HG03439 (cell line): ENCODE measurements around the gene IL4.

Experiments
- ATAC-seq: cut with Tn5 transposase; IDR thresholded peaks from one replicate; pipeline ENCODE4 v1.9.1; 2021; ENCODE audit warnings: mild to moderate bottlenecking, moderate library complexity; ENCODE audit not compliant: unreplicated experiment

The IL4 gene

DNA sequence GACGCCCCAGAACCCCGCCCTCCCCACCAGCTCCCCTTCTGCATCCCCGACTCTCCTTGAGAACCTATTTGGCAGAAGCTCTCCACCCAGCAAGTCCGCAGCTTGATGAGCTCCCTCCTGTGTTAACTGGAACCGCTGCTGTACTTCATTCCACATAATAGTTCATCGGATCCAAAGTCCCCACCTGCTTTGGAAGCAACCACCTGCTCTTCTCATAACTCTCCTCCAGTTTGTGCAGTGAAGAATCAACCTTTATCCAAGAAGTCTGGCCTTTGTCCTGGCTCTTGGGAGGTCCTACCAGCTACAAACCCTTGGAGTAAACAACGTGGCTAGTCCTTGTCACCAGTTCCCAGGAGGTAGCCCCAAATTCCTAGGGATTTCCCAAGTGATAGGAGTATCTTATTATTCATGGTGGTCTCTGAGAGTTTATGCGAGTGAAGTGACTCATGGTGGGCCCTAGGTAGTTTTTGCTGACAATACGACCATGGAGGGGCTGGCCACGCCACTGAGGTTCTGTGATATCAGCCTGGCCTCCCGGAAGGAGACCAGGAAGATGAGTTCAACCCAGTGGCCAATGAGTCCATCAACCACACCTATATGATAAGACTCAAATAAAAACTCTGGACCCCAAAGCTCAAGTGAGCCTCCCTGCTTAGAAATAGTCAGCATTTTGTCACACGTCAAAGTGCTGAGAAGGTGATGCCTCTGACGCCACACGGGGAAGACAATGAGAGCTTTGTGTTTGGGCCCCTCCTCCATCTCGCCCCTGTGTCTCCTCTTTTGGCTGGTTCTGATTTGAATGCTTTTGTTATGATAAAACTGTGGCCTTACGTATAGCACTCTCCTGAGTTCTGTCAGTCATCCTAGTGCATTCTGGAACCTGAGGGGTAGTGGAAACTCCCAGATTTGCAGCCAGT, 3.6 kb upstream of the IL4 start:
- no peak for ATAC-seq

DNA sequence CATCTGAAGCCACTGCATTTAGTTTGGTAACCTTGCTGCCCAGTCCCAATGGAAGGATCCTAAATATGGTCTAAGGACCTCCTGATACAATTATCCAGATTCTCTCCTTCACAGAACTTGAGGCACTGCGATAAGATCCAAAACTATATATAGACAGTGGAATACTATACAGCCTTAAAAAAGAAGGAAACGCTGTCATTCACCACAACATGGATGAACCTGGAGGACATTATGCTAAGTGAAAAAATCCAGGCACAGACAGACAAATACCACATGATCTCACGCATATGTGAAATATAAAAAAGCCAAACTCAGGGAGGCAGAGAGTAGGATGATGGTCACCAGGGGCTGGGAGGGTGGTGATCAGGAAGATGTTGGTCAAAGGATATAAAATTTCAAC, 2.8 kb upstream of the IL4 start:
- ATAC-seq, result no peak

DNA sequence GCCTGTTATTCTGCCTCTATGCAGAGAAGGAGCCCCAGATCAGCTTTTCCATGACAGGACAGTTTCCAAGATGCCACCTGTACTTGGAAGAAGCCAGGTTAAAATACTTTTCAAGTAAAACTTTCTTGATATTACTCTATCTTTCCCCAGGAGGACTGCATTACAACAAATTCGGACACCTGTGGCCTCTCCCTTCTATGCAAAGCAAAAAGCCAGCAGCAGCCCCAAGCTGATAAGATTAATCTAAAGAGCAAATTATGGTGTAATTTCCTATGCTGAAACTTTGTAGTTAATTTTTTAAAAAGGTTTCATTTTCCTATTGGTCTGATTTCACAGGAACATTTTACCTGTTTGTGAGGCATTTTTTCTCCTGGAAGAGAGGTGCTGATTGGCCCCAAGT, 301 bp upstream of the IL4 start:
- no peak for ATAC-seq

DNA sequence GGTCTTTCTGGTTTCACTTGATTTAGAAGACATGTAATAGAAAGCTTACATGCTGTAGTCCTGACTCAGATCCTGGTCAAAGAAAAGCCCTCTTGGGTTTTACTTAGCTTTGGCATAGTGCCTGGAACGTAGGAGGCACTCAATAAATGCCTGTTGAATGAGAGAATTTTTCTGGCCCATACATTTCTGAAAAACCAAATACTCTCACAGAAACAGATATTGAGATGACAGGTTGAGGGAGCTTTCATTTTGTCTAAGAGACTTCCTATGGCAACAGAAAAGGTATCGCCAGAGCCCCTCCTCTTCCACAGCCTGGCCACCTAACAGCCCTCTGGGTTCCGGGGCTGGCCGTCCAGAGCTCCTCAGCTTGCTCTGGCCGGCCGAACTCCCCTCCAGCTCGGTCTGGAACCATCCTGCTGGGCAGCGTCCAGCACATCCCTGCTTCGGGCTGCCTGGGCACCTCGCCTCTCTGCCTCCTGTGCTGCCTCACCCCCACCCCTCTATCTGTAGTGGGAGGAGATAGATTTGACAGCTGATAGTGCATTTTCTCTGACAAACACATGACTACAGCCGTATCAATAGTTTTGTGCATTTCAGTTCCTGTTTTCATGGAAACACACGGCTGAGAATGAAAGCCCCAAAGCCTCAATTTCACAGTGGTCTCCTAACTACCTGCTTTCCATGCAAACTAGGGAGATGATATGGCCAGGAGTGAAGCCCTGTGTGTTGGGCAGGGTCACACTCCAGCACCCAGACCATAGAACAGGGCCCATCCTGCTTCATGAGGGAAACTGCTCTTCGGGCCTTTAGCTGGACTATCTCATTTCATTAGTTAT, 1.1 kb downstream of the IL4 start:
- ATAC-seq, result peak; percentile 75

DNA sequence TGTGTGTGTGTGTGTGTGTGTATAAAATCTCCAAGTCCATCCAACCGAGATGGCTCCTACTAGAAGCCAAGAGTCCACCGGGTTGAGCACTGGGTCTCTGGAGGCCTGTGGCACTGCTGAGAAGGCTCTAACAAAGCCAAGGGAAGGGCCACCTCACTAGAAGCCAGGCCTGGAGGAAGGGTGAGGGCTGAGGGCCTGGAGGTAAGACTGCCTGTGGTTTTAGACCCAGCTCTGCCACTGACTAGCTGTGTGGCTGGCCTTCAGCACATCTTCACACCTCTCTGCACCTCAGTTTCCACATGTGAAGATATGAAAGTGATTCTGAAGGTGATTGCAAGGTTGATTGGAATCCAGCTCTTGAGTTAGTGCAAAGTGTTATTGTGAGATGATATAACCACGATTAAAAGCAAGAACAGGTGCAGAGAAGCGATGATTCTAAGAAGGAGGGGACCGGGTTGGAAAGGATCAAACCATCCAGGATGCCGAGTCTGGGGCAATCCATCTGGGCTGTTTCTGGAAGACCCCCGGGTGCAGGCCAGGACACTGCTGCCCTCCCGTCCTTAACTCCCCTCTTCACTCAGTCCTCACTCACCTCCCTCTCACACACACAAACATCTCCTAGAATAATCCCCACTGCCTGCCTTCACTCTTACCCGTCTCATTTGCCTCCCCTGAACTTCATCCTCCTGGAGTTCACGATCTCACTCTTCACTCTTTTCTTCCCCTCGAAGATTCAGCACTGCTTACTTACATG, 2.3 kb downstream of the IL4 start:
- no peak for ATAC-seq

DNA sequence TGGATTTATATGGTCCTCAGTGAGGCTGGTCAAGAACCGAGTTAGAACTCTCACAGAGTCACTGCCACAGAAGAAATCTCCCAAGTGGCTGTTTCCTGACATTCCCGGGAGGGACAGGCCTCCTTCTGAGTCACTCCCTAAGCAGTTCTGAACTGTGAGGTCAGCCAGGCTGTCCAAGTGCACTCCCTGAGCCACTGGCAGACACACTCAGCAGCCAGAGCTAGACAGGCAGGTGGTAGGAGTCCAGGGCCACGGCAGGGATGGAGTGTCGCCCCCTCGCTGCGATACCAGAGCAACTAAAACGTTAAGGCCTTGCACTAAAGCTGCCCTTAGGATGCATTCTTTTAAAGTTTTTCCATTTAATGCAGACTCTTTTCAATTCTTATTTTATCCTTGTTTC, 3.4 kb downstream of the IL4 start:
- ATAC-seq, result no peak

DNA sequence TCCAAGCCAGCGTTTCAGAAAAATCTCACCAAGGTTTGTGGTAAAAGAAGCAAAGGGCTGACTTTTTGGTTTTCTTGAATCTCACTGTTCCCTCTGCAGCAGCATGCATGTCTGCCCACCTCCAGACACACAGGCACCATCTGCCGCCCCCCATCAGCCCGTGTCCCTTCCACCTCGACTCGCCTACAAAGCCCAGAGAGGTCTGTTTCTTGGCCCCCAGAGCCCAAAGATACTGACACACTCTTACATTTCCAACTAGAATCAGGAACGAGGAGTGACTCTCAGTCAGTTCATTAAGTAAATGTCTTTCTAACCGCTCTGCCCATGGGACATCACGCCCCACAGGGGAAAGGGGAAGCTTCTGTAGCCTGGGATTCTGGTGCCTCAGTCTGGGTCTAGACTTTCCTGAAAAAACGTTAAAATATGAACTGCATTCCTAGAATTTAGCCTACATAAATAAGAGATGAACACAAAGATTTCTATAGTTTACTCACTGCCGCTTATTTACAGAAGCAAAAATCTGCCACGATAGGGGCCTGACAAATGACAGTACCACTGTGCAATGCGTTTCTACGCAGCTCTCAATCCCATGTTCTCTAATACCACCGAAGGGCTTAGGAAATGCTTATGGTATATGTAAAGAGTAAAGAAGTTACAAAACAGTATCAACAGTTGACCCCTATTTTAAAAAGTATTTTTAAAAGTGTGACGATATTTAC, 4.1 kb downstream of the IL4 start:
- no peak for ATAC-seq

DNA sequence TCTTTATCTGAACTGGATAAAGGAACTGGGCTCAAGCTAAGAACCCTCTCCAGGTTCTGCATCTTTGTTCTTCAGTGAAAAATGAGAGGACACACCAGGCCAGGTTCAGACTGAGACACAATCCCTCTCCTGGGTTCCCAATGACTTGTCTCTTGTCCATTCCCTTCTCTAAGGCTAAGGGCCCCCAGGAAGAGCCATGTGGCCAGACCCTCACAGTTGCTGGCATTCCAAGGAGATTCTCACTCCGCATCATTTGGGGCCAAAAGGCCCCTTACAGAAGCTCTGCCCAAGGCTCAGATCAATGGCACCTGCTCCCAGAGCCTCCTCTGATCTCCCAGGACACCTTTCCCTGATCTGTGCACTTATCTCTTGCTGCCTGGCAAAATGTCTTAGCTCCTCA, 4.9 kb downstream of the IL4 start:
- no peak for ATAC-seq

DNA sequence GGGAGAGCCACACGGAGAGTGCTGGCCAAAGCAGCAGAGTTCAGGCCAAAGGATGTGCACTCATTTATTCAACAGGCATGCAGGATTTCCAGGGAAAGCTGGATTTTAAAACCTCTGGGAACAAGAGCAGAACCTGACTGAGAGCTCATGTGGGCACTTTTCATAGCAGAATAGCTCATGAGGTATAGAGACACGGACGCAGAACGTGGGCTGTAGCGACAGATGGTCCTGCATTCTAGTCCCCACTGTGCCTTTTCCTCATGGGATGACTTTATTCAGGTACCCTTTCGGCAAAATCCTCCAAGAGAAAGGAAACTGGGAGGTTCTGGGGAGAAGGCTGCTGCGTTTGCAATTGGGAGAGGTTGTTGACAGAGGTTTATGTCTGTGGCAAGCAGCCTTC, 5.4 kb downstream of the IL4 start:
- no peak for ATAC-seq

DNA sequence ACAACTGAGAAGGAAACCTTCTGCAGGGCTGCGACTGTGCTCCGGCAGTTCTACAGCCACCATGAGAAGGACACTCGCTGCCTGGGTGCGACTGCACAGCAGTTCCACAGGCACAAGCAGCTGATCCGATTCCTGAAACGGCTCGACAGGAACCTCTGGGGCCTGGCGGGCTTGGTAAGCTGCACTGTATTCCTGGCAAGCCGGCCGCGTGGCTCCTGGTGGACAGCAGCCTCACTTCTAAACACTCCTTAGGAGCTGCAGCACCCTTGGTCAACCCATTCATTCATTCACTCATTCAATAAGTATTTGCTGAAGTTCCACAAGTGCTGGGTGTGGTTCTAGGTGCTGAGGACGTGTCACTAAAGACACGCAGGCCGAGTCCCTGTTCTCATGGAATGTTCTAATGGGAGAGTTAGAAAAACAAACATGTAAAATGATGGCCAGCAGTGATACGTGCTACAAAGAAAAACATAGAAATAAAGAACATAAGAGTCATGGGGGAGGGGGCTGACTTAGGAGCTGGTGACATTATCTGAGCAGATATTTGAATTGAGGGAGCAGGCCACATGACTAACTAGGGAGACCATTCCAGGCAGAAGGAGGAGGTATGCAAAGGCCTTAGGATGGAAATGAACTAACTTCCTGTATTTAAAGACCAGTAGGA, 6.1 kb downstream of the IL4 start:
- no peak for ATAC-seq

DNA sequence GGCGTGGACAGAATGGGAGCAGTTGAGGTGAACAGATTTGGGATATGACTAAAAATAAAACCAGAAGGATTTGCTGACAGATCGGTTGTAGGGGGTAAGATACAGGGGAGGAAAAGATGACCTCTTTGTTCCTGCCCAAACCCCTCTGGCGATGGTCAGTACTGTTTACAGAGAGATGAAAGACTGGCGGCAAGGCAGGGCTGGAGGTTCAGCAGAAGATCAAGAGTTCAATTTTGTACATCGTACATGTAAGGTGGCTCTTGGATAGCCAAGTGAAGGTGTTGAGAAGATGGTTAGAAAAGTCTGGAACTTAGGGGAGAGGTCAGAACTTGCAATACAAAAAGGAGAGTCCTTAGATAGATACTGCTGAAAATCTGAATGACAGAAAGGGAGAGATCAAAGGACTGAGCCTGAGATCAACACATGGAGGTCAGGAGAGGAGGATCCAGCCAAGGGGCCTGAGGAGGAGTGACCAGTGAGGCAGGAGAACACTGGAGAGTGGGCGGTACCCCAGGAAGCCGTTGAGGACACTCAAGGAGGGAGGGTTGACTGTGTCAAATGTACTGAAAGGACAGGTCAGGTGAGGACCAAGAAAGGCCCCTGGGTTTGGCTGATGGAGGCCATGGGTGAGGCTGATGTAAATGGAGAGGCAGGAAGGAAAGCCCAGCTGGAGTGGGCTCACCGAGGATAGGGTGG, 7.1 kb downstream of the IL4 start:
- no peak for ATAC-seq

DNA sequence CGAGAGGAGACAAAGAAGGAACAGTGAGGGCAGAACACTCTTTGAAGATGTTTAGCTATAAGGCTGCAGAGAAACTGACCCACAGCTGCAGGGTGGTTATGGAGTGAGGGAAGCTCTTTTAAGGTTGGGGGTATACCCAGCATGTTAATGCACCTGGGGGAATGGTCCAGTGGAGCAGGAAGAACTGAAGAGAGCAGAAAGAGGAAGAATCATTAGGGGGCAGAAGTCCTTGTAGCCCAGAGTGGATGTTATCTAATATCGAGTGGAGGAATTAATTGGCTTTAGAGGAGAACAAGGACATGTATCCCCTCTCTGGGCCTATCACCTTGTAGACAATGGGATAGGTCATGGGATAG, 7.7 kb downstream of the IL4 start:
- ATAC-seq, result no peak

DNA sequence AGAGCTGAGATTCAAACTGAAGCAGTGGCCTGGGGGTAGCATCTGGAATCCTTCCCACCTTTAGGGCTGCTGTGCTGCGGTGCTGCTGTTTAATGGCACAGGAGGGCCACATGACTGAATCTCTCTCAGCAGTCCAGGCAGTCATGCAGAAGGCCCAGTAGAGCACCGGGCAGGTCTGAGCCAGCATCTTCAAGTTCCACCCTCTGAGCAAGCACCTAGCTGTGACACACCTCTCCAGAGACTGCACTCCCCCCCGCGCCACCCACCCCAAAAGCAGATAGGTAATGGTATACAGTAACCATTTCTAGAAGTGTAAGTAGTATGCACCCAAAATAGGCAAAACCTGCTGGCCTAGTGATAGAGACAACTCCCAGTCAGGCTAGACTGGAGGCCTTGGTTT, 8.2 kb downstream of the IL4 start:
- ATAC-seq, result no peak

DNA sequence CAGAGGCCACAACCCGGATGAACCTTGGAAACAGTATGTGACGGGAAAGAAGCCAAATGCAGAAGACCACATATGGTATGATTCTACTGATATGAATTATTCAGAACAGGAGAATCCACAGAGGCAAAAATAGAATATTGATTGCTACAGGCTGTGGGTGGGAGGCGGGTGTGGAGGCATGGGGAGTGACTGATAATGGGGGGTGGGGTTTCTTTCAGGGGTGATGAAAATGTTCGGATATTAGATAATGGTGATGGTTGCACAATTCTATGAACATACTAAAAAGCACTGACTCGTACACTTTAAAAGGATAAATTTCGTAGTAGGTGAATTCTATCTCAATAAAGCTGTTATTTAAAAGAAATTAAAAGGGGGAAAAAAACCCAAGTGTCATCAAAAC, 10.7 kb downstream of the IL4 start:
- no peak for ATAC-seq

DNA sequence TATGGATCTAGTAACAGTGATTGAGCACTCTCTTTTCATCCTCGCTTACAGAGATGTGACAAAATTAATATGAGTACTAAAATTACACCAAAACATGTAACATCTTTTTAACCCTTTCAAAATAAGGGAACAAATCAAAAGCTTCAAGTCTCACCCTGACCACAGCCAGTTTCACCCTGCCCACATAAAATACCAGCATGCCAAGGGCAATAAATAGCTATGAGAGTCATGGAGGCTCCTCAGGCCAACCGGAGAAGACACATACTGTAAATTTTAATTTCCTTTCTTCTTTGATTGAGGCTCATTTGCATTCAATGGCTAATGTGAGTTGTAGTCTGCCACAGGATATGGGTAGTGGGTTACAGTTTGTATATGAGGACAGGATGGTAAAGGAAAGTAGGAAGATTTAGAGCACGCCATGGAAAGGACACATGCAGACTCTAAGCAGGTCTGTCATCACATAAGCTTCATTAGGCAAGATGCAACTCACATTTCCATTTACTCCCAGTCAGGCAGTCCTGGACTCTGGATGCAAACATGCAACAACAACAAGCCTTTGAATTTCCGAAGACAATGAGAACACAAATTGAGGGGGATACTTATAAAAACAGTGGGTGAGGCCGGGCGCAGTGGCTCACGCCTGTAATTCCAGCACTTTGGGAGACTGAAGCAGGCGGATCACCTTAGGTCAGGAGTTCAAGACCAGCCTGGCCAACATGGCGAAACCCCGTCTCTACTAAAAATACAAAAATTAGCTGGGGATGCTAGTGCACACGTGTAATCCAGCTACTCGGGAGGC, 11.3 kb downstream of the IL4 start:
- ATAC-seq, result no peak

DNA sequence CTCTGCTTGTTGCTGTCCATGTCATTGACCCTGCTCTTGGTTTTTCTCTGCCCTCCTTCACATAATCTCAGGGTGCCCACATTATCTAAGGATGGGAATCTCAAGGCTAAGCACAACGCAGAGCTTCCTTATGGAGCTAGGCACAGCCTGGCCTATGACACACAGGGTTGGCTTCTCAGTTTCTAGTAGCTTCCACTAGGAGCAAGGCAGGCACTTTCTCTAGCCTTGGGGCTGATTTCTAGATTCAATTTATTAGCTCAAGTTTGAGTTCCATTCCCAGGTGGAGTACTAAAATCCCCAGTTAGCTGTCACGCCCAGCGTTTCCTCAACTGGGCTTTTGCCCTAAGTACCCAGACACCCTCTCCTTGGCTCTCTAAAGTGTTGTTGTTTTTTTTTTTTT, 12.4 kb downstream of the IL4 start:
- ATAC-seq, result no peak

DNA sequence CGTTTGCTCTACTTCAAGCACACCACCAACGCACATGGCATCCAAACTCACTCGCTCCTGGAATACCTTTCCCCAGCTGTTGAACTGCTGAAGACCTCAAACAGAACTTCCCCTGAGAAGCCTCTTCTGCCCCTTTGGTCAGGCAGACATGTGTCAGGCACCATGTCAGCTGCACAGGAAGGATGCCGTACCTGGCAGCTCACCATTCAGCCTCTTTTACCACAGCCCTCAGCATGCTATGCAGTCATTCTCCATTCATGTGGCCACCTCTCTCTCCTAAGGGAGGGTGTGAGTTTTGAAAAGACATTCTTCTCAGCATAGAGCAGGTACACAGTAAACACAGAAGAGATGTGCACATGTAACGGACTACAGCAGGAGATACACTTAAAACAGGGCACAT, 14.2 kb downstream of the IL4 start:
- no peak for ATAC-seq

DNA sequence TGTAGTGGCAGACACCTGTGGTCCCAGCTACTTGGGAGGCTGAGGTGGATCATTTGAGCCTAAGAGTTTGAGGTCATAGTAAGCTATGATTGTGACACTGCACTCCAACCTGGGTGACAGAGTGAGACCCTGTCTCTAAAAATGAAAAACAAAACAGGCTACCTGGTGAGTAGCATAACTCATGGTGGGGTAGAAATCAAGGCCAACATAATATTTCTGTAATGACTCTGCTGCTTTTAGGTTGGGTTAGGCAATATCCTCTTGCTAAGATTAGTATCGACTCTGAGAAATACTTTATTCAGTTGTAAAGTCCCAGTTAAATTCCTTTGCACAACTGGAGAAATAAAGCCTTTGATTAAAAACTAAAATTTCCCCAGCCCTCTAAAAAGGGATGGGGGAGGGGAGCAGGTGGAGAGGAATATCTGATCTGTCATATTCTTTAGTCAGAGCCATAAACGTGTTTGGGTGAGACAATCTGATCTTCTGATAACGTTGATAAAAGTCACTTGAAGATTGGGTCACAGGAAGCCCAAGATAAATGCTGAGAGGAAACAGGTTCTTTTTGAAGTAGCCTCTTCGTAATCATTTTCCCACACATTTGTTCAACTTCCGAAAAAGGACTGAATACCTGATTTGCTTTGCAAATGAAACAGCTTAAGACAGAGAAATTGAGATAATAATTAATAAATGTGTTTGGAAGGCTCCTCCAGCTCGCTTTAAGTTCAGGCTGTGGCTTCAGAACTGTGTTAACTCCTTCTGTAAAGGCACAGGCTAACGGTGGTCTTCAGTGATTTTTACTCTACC, 14.9 kb downstream of the IL4 start:
- no peak for ATAC-seq
